ENCODE data around the gene KIF26B. TPM values are rescaled to one million over a fixed set of nuclear protein-coding genes. Genes with fewer than 3 reads are reported as not detected.

Gene KIF26B
- total RNA-seq, 3 donors from 2014 or later (not counting 1 experiment from before 2014, with no cell fraction given): 0.16 to 0.96 (median 0.18) TPM

- no peak for ATAC-seq
- Mint-ChIP-seq H3K4me3 (peak overlapping the region; percentile 86), H3K4me1 (peaks cover 13 to 36% of the 10 kb centered on the region in 2 donors), H3K27ac (no peak overlapping the region), H3K36me3 (no peaks in the 10 kb centered on the region), H3K27me3 (ENCODE audit: low read depth in 2 of 2) (peaks cover 32 to 45% of the 10 kb centered on the region in 2 donors), H3K9me3 (no peaks in the 10 kb centered on the region)
- Histone ChIP-seq H3K36me3 (ENCODE audit: control insufficient read depth, insufficient read depth, low read length) (no peaks in the 10 kb centered on the region), H3K4me1 (ENCODE audit: control insufficient read depth, insufficient read depth, low read length) (peaks cover 37% of the 10 kb centered on the region), H3K9me3 (ENCODE audit: control insufficient read depth, insufficient read depth, low read length) (no peaks in the 10 kb centered on the region), H3K27me3 (ENCODE audit: control insufficient read depth, insufficient read depth, low read length) (peaks cover 21% of the 10 kb centered on the region), H3K4me3 (ENCODE audit: low read length) (peak overlapping the region; percentile 4), H3K27ac (ENCODE audit: low read length) (no peak overlapping the region)
- 4% methylated on average over 44 of the region's 44 CpGs for WGBS (ENCODE audit: insufficient coverage)
- intact Hi-C loops (cut with micrococcal nuclease): loop anchor here (10.0 kb wide), 4 partner anchors 228 to 1338 kb away; no protein-coding TSS in a partner anchor
- peak in 1 of 2 donors; percentile 13 for DNase-seq
- no peak for TF ChIP-seq CTCF (IDR thresholded peaks at IDR 0.05)
These were observed 2.1 kb downstream of the KIF26B start for GRCh38 chr1:245156736-245157505.

- intact Hi-C loops (cut with micrococcal nuclease): loop anchor here (10.0 kb wide), 4 partner anchors 226 to 1336 kb away; no protein-coding TSS in a partner anchor
- no peak for DNase-seq
- ATAC-seq: no peak
- TF ChIP-seq CTCF (IDR thresholded peaks at IDR 0.05): no peak
- no peak overlapping the region for H3K27ac Mint-ChIP-seq
- no peak overlapping the region for H3K4me3 ChIP-seq (ENCODE audit: low read length)
- H3K36me3 Mint-ChIP-seq: no peaks in the 10 kb centered on the region
- H3K4me1 Mint-ChIP-seq: peaks cover 13 to 23% of the 10 kb centered on the region in 2 donors
- peaks cover 17% of the 10 kb centered on the region for H3K27me3 ChIP-seq (ENCODE audit: control insufficient read depth, insufficient read depth, low read length)
- 94% methylated on average over 3 of the region's 3 CpGs for WGBS (ENCODE audit: insufficient coverage)
- peaks cover 28% of the 10 kb centered on the region for H3K4me1 ChIP-seq (ENCODE audit: control insufficient read depth, insufficient read depth, low read length)
- peaks cover 25 to 44% of the 10 kb centered on the region in 2 donors for H3K27me3 Mint-ChIP-seq (ENCODE audit: low read depth in 2 of 2)
- no peak overlapping the region for H3K4me3 Mint-ChIP-seq
- H3K36me3 ChIP-seq (ENCODE audit: control insufficient read depth, insufficient read depth, low read length): no peaks in the 10 kb centered on the region
- no peak overlapping the region for H3K27ac ChIP-seq (ENCODE audit: low read length)
- H3K9me3 ChIP-seq (ENCODE audit: control insufficient read depth, insufficient read depth, low read length): no peaks in the 10 kb centered on the region
- H3K9me3 Mint-ChIP-seq: no peaks in the 10 kb centered on the region
These were observed 4.1 kb downstream of the KIF26B start for GRCh38 chr1:245158913-245159312.

- Histone ChIP-seq H3K4me3 (ENCODE audit: low read length) (no peak overlapping the region), H3K27me3 (ENCODE audit: control insufficient read depth, insufficient read depth, low read length) (peaks cover 13% of the 10 kb centered on the region), H3K36me3 (ENCODE audit: control insufficient read depth, insufficient read depth, low read length) (no peaks in the 10 kb centered on the region), H3K27ac (ENCODE audit: low read length) (no peak overlapping the region), H3K4me1 (ENCODE audit: control insufficient read depth, insufficient read depth, low read length) (peaks cover 17% of the 10 kb centered on the region), H3K9me3 (ENCODE audit: control insufficient read depth, insufficient read depth, low read length) (no peaks in the 10 kb centered on the region)
- Mint-ChIP-seq H3K4me3 (no peak overlapping the region), H3K27me3 (ENCODE audit: low read depth in 2 of 2) (peaks cover 28 to 56% of the 10 kb centered on the region in 2 donors), H3K36me3 (no peaks in the 10 kb centered on the region), H3K9me3 (no peaks in the 10 kb centered on the region), H3K27ac (no peak overlapping the region), H3K4me1 (peaks cover 7 to 16% of the 10 kb centered on the region in 2 donors)
- ATAC-seq: no peak
- DNase-seq: no peak
- no peak for TF ChIP-seq CTCF (IDR thresholded peaks at IDR 0.05)
- intact Hi-C loops (cut with micrococcal nuclease): loop anchor here (5.0 kb wide), 1 partner anchor 962 kb away; no protein-coding TSS in a partner anchor
- WGBS (ENCODE audit: insufficient coverage): 65% methylated on average over 5 of the region's 5 CpGs
These were observed 5.5 kb downstream of the KIF26B start for GRCh38 chr1:245160288-245160687.
